ENCODE results near the gene RBM39. TPM values are rescaled to one million over a fixed set of nuclear protein-coding genes. Genes with fewer than 3 reads are reported as not detected.
A peak's percentile ranks its signal among the peaks of the same experiment; 100 is the strongest.

RBM39 gene
- total and polyA plus RNA-seq, 9 of the 15 experiments (the other 6 are each of a cell fraction or from before 2014, with no cell fraction given) = 143 to 319 (median 228) TPM

- TF ChIP-seq ARID3A (IDR thresholded peaks at IDR 0.05; ENCODE audit: borderline replicate concordance, low read depth, low read length) (no peak), MAFK (IDR thresholded peaks at IDR 0.05; ENCODE audit: low read length) (peak; percentile 42; the same call in 1 of the 2 replicates), ATF4 (CRISPR knock-in tag; IDR thresholded peaks at IDR 0.05) (no peak), MAFG (tag; conservative IDR thresholded peaks at IDR 0.05) (peak; percentile 51), C11orf30 (IDR thresholded peaks at IDR 0.05; ENCODE audit: low read depth) (peak; percentile 62), LARP7 (IDR thresholded peaks at IDR 0.05) (no peak), SRSF7 (optimal IDR thresholded peaks at IDR 0.05; ENCODE audit: low read depth, low read length) (no peak), MNT (conservative IDR thresholded peaks at IDR 0.05) (no peak), ELK1 (CRISPR knock-in tag; IDR thresholded peaks at IDR 0.05) (no peak)
Observed at GRCh38 chr20:35750611-35751010, 8.6 kb upstream of the RBM39 start (continued).
